Measurements from ENCODE around the gene CALD1. TPM values are rescaled to one million over a fixed set of nuclear protein-coding genes. Genes with fewer than 3 reads are reported as not detected.

CALD1 gene
- total RNA-seq, 6 experiments from 2014 or later, result 1,066 to 1,726 (median 1,102) TPM

- H3K9me3 Mint-ChIP-seq, result no peaks in the 10 kb centered on the region; the same call in 1 of the 2 replicates
- peak; percentile 41 for DNase-seq
- peak; percentile 92 for TF ChIP-seq CTCF (IDR thresholded peaks at IDR 0.05)
- H3K27me3 Mint-ChIP-seq (ENCODE audit: insufficient read depth), result no peaks in the 10 kb centered on the region; the same call in 1 of the 2 replicates
- H3K36me3 Mint-ChIP-seq (ENCODE audit: low read depth), result peaks cover 19% of the 10 kb centered on the region
- H3K27ac Mint-ChIP-seq, result peak overlapping the region; percentile 63
- no peak overlapping the region for H3K4me3 Mint-ChIP-seq
- H3K4me1 Mint-ChIP-seq (ENCODE audit: low read depth), result peaks cover 80% of the 10 kb centered on the region
Measured at GRCh38 chr7:134755422-134756022, 23.9 kb upstream of the CALD1 start.

- no peaks in the 10 kb centered on the region; the same call in 1 of the 2 replicates for H3K9me3 Mint-ChIP-seq
- peaks cover 83% of the 10 kb centered on the region for H3K4me1 Mint-ChIP-seq (ENCODE audit: low read depth)
- peaks cover 13% of the 10 kb centered on the region for H3K36me3 Mint-ChIP-seq (ENCODE audit: low read depth)
- H3K27me3 Mint-ChIP-seq (ENCODE audit: insufficient read depth), result no peaks in the 10 kb centered on the region; the same call in 1 of the 2 replicates
- no peak overlapping the region for H3K27ac Mint-ChIP-seq
- H3K4me3 Mint-ChIP-seq, result no peak overlapping the region
- DNase-seq, result peak; percentile 41
- TF ChIP-seq CTCF (IDR thresholded peaks at IDR 0.05), result no peak
Measured at GRCh38 chr7:134757938-134758337, 21.5 kb upstream of the CALD1 start.

GRCh38 chr7:134758981-134759380 lies 20.5 kb upstream of the CALD1 start:
- Mint-ChIP-seq H3K4me1 (ENCODE audit: low read depth) (peaks cover 76% of the 10 kb centered on the region), H3K27me3 (ENCODE audit: insufficient read depth) (no peaks in the 10 kb centered on the region)

GRCh38 chr7:134761266-134761665 lies 18.2 kb upstream of the CALD1 start:
- peak overlapping the region; percentile 37; the same call in 1 of the 2 replicates for H3K27ac Mint-ChIP-seq
- no peaks in the 10 kb centered on the region; the same call in 1 of the 2 replicates for H3K9me3 Mint-ChIP-seq
- H3K27me3 Mint-ChIP-seq (ENCODE audit: insufficient read depth), result peaks cover 3% of the 10 kb centered on the region
- TF ChIP-seq CTCF (IDR thresholded peaks at IDR 0.05), result no peak
- H3K4me1 Mint-ChIP-seq (ENCODE audit: low read depth), result peaks cover 75% of the 10 kb centered on the region
- H3K36me3 Mint-ChIP-seq (ENCODE audit: low read depth), result peaks cover 27% of the 10 kb centered on the region
- H3K4me3 Mint-ChIP-seq, result no peak overlapping the region
- DNase-seq, result no peak

More at GRCh38 chr7:134758981-134759380, 20.5 kb upstream of the CALD1 start:
- DNase-seq, result no peak
- Mint-ChIP-seq H3K27ac (peak overlapping the region; percentile 48), H3K9me3 (no peaks in the 10 kb centered on the region; the same call in 1 of the 2 replicates), H3K36me3 (ENCODE audit: low read depth) (peaks cover 13% of the 10 kb centered on the region), H3K4me3 (peak overlapping the region; percentile 12; the same call in 1 of the 2 replicates)
- TF ChIP-seq CTCF (IDR thresholded peaks at IDR 0.05), result no peak

GRCh38 chr7:134763960-134764359 lies 15.5 kb upstream of the CALD1 start:
- H3K36me3 Mint-ChIP-seq (ENCODE audit: low read depth), result peaks cover 36% of the 10 kb centered on the region
- no peaks in the 10 kb centered on the region; the same call in 1 of the 2 replicates for H3K9me3 Mint-ChIP-seq
- TF ChIP-seq CTCF (IDR thresholded peaks at IDR 0.05), result no peak
- H3K27ac Mint-ChIP-seq, result no peak overlapping the region
- H3K27me3 Mint-ChIP-seq (ENCODE audit: insufficient read depth), result peaks cover 3% of the 10 kb centered on the region
- peaks cover 83% of the 10 kb centered on the region for H3K4me1 Mint-ChIP-seq (ENCODE audit: low read depth)
- DNase-seq, result no peak
- no peak overlapping the region for H3K4me3 Mint-ChIP-seq
